Naive B cell (primary cell): Measurements from ENCODE around the gene CNTFR. TPM values are rescaled to one million over a fixed set of nuclear protein-coding genes. Genes with fewer than 3 reads are reported as not detected.

Experiments
- ATAC-seq, 2 donors: fragments of 150-1000 bp; cut with Tn5 transposase; 2 replicates each; pipeline ENCODE4 v1.10.0; 2021; ENCODE audit warnings: low read depth in 2 of 2, mild to moderate bottlenecking in 2 of 2, moderate library complexity in 2 of 2
- DNase-seq: peaks from one replicate; pipeline ENCODE4 v3.0.0; 2022
- H3K27ac Mint-ChIP-seq, 6 donors: one replicate each; pipeline ENCODE4 v1.8.0; 2020 to 2022; ENCODE audit warnings: mild to moderate bottlenecking in 6 of 6, mixed read lengths in 6 of 6, moderate library complexity in 5 of 6, inconsistent platforms in 2 of 6
- H3K27me3 Mint-ChIP-seq, 3 donors: one replicate each; pipeline ENCODE4 v1.8.0; 2021 to 2022; ENCODE audit warnings: mixed read lengths in 3 of 3, mild to moderate bottlenecking in 1 of 3
- H3K36me3 Mint-ChIP-seq, 2 donors: one replicate each; pipeline ENCODE4 v1.8.0; 2020 to 2022; ENCODE audit warnings: mixed read lengths in 2 of 2, inconsistent platforms in 1 of 2, mild to moderate bottlenecking in 1 of 2
- H3K4me1 Mint-ChIP-seq, 3 donors: one replicate each; pipeline ENCODE4 v1.8.0; 2020 to 2022; ENCODE audit warnings: mixed read lengths in 3 of 3, inconsistent platforms in 1 of 3, mild to moderate bottlenecking in 1 of 3, moderate library complexity in 1 of 3
- H3K4me3 Mint-ChIP-seq, 8 donors: one replicate each; pipeline ENCODE4 v1.8.0; 2020 to 2022; ENCODE audit warnings: mild to moderate bottlenecking in 8 of 8, mixed read lengths in 8 of 8, moderate library complexity in 8 of 8, inconsistent platforms in 2 of 8
- H3K9me3 Mint-ChIP-seq, 7 donors: one replicate each; pipeline ENCODE4 v1.8.0; 2020 to 2022; ENCODE audit warnings: mixed read lengths in 7 of 7, mild to moderate bottlenecking in 5 of 7, inconsistent platforms in 2 of 7, moderate library complexity in 1 of 7
- polyA plus RNA-seq, 6 donors: library from polyadenylated mRNA; unstranded; fragments of 300-500 nt; fragmentation: Illumina TruSeq; gene quantifications; one replicate each; pipeline ENCODE4 v1.2.3, GENCODE V29; 2021; ENCODE audit warnings: low read depth in 6 of 6

CNTFR gene
- polyA plus RNA-seq, 6 donors from 2014 or later = not detected

GRCh38 chr9:34558919-34559623 is 30.5 kb downstream of the CNTFR start:
- Mint-ChIP-seq H3K36me3 (peaks cover 0 to 8% of the 10 kb centered on the region in 2 donors), H3K4me1 (peaks cover 0 to 9% (median 0%) of the 10 kb centered on the region in 3 donors), H3K27ac (no peak overlapping the region), H3K4me3 (no peak overlapping the region), H3K27me3 (peaks cover 59 to 90% (median 89%) of the 10 kb centered on the region in 3 donors), H3K9me3 (peaks cover 0 to 18% (median 9%) of the 10 kb centered on the region in 7 donors)
- ATAC-seq = no peak
- DNase-seq = no peak

- H3K4me1 Mint-ChIP-seq = peaks cover 0 to 5% (median 0%) of the 10 kb centered on the region in 3 donors
- peaks cover 52 to 83% (median 83%) of the 10 kb centered on the region in 3 donors for H3K27me3 Mint-ChIP-seq
- H3K4me3 Mint-ChIP-seq = no peak overlapping the region
- peaks cover 0 to 18% (median 9%) of the 10 kb centered on the region in 7 donors for H3K9me3 Mint-ChIP-seq
- no peak overlapping the region for H3K27ac Mint-ChIP-seq
- H3K36me3 Mint-ChIP-seq = peaks cover 0 to 8% of the 10 kb centered on the region in 2 donors
- no peak for DNase-seq
- ATAC-seq = no peak
Measured at GRCh38 chr9:34558364-34558763, 31.2 kb downstream of the CNTFR start.

- Mint-ChIP-seq H3K4me1 (peaks cover 0 to 5% (median 0%) of the 10 kb centered on the region in 3 donors), H3K27me3 (peaks cover 46 to 79% (median 76%) of the 10 kb centered on the region in 3 donors), H3K4me3 (no peak overlapping the region), H3K9me3 (peaks cover 0 to 11% (median 7%) of the 10 kb centered on the region in 7 donors), H3K36me3 (peaks cover 0 to 3% of the 10 kb centered on the region in 2 donors), H3K27ac (no peak overlapping the region)
- DNase-seq = no peak
- no peak for ATAC-seq
Measured at GRCh38 chr9:34557426-34558321, 31.9 kb downstream of the CNTFR start.

GRCh38 chr9:34556949-34557348 is 32.6 kb downstream of the CNTFR start:
- Mint-ChIP-seq H3K4me1 (peaks cover 0 to 5% (median 0%) of the 10 kb centered on the region in 3 donors), H3K36me3 (no peaks in the 10 kb centered on the region), H3K27ac (no peak overlapping the region), H3K4me3 (no peak overlapping the region), H3K9me3 (peaks cover 0 to 6% (median 4%) of the 10 kb centered on the region in 7 donors), H3K27me3 (peaks cover 43 to 78% (median 72%) of the 10 kb centered on the region in 3 donors)
- ATAC-seq (no peak), DNase-seq (no peak)

- H3K27me3 Mint-ChIP-seq = peaks cover 35 to 75% (median 66%) of the 10 kb centered on the region in 3 donors
- ATAC-seq = no peak
- no peak for DNase-seq
- peaks cover 0 to 2% (median 0%) of the 10 kb centered on the region in 7 donors for H3K9me3 Mint-ChIP-seq
- no peaks in the 10 kb centered on the region for H3K36me3 Mint-ChIP-seq
- peaks cover 0 to 5% (median 0%) of the 10 kb centered on the region in 3 donors for H3K4me1 Mint-ChIP-seq
- H3K27ac Mint-ChIP-seq = no peak overlapping the region
- no peak overlapping the region for H3K4me3 Mint-ChIP-seq
Measured at GRCh38 chr9:34555936-34556525, 33.5 kb downstream of the CNTFR start.

- Mint-ChIP-seq H3K27me3 (peaks cover 34 to 69% (median 61%) of the 10 kb centered on the region in 3 donors), H3K4me1 (peaks cover 0 to 5% (median 0%) of the 10 kb centered on the region in 3 donors), H3K9me3 (peaks cover 0 to 2% (median 0%) of the 10 kb centered on the region in 7 donors), H3K4me3 (no peak overlapping the region), H3K36me3 (no peaks in the 10 kb centered on the region), H3K27ac (no peak overlapping the region)
- DNase-seq = no peak
- ATAC-seq = no peak
Measured at GRCh38 chr9:34555500-34555899, 34.0 kb downstream of the CNTFR start.

- H3K4me3 Mint-ChIP-seq = peak overlapping the region in 1 of 8 donors; percentile 42
- peaks cover 0 to 2% (median 0%) of the 10 kb centered on the region in 7 donors for H3K9me3 Mint-ChIP-seq
- H3K4me1 Mint-ChIP-seq = peaks cover 0 to 1% (median 0%) of the 10 kb centered on the region in 3 donors
- DNase-seq (no peak), ATAC-seq (no peak)
- no peak overlapping the region for H3K27ac Mint-ChIP-seq
- no peaks in the 10 kb centered on the region for H3K36me3 Mint-ChIP-seq
- peaks cover 30 to 64% (median 56%) of the 10 kb centered on the region in 3 donors for H3K27me3 Mint-ChIP-seq
Measured at GRCh38 chr9:34555002-34555348, 34.5 kb downstream of the CNTFR start.

GRCh38 chr9:34554211-34555001 is 35.1 kb downstream of the CNTFR start:
- DNase-seq = no peak
- H3K4me1 Mint-ChIP-seq = no peaks in the 10 kb centered on the region
- no peak for ATAC-seq
- no peak overlapping the region for H3K4me3 Mint-ChIP-seq
- H3K36me3 Mint-ChIP-seq = no peaks in the 10 kb centered on the region
- H3K27ac Mint-ChIP-seq = no peak overlapping the region
- H3K9me3 Mint-ChIP-seq = peaks cover 0 to 2% (median 0%) of the 10 kb centered on the region in 7 donors
- peaks cover 29 to 58% (median 50%) of the 10 kb centered on the region in 3 donors for H3K27me3 Mint-ChIP-seq

GRCh38 chr9:34553511-34554021 is 36.0 kb downstream of the CNTFR start:
- no peaks in the 10 kb centered on the region for H3K36me3 Mint-ChIP-seq
- ATAC-seq (no peak), DNase-seq (no peak)
- no peaks in the 10 kb centered on the region for H3K4me1 Mint-ChIP-seq
- peaks cover 29 to 51% (median 45%) of the 10 kb centered on the region in 3 donors for H3K27me3 Mint-ChIP-seq
- H3K27ac Mint-ChIP-seq = no peak overlapping the region
- no peak overlapping the region for H3K4me3 Mint-ChIP-seq
- no peaks in the 10 kb centered on the region for H3K9me3 Mint-ChIP-seq

- H3K27me3 Mint-ChIP-seq = peaks cover 30 to 51% (median 45%) of the 10 kb centered on the region in 3 donors
- H3K9me3 Mint-ChIP-seq = no peaks in the 10 kb centered on the region
- ATAC-seq (no peak), DNase-seq (no peak)
- H3K27ac Mint-ChIP-seq = no peak overlapping the region
- H3K4me1 Mint-ChIP-seq = peaks cover 0 to 4% (median 0%) of the 10 kb centered on the region in 3 donors
- no peak overlapping the region for H3K4me3 Mint-ChIP-seq
- H3K36me3 Mint-ChIP-seq = no peaks in the 10 kb centered on the region
Measured at GRCh38 chr9:34552986-34553385, 36.5 kb downstream of the CNTFR start.

- ATAC-seq (no peak), DNase-seq (no peak)
- Mint-ChIP-seq H3K4me3 (peak overlapping the region in 1 of 8 donors; percentile 39), H3K4me1 (peaks cover 0 to 4% (median 0%) of the 10 kb centered on the region in 3 donors), H3K27ac (peak overlapping the region in 1 of 6 donors; percentile 49), H3K9me3 (no peaks in the 10 kb centered on the region), H3K27me3 (peaks cover 31 to 51% (median 45%) of the 10 kb centered on the region in 3 donors), H3K36me3 (no peaks in the 10 kb centered on the region)
Measured at GRCh38 chr9:34552606-34552981, 36.9 kb downstream of the CNTFR start.

- Mint-ChIP-seq H3K4me1 (peaks cover 0 to 4% (median 0%) of the 10 kb centered on the region in 3 donors), H3K27ac (no peak overlapping the region), H3K36me3 (no peaks in the 10 kb centered on the region), H3K27me3 (peaks cover 26 to 51% (median 45%) of the 10 kb centered on the region in 3 donors), H3K9me3 (no peaks in the 10 kb centered on the region), H3K4me3 (no peak overlapping the region)
- no peak for ATAC-seq
- no peak for DNase-seq
Measured at GRCh38 chr9:34551751-34552605, 37.5 kb downstream of the CNTFR start.
